NCI-H2081 (cell line): ENCODE data around the gene SLC25A25.

Experiments used
- DNase-seq, 2 experiments: peaks; one replicate each; lab custom pipeline; 2025; lab: John Stamatoyannopoulos, UW

Gene SLC25A25

GRCh38 chr9:128096616-128097536 is 28.8 kb downstream of the SLC25A25 start:
- no peak for DNase-seq

- DNase-seq, result no peak
These were observed 29.7 kb downstream of the SLC25A25 start for GRCh38 chr9:128097543-128098296.

- peak; percentile 77 to 81 for DNase-seq
These were observed 30.5 kb downstream of the SLC25A25 start for GRCh38 chr9:128098297-128099230.

GRCh38 chr9:128099231-128099931 is 31.3 kb downstream of the SLC25A25 start:
- no peak for DNase-seq

- DNase-seq, result no peak
These were observed 32.0 kb downstream of the SLC25A25 start for GRCh38 chr9:128099932-128100491.

- DNase-seq, result no peak
These were observed 32.5 kb downstream of the SLC25A25 start for GRCh38 chr9:128100581-128100980.

- DNase-seq, result no peak
These were observed 33.2 kb downstream of the SLC25A25 start for GRCh38 chr9:128101231-128101661.

- DNase-seq, result no peak
These were observed 33.7 kb downstream of the SLC25A25 start for GRCh38 chr9:128101690-128102089.

- DNase-seq, result no peak
These were observed 34.2 kb downstream of the SLC25A25 start for GRCh38 chr9:128102196-128102595.

- no peak for DNase-seq
These were observed 35.0 kb downstream of the SLC25A25 start for GRCh38 chr9:128102861-128103588.

GRCh38 chr9:128103589-128103962 is 35.5 kb downstream of the SLC25A25 start:
- DNase-seq, result peak; percentile 41 to 75

- DNase-seq, result peak; percentile 83 to 93
These were observed 36.2 kb downstream of the SLC25A25 start for GRCh38 chr9:128104171-128104618.

GRCh38 chr9:128105538-128106175 is 37.6 kb downstream of the SLC25A25 start:
- DNase-seq, result no peak

GRCh38 chr9:128106181-128106939 is 38.3 kb downstream of the SLC25A25 start:
- DNase-seq, result no peak

GRCh38 chr9:128106940-128107467 is 39.0 kb downstream of the SLC25A25 start:
- DNase-seq, result no peak

GRCh38 chr9:128107468-128108268 is 39.6 kb downstream of the SLC25A25 start:
- no peak for DNase-seq

- no peak for DNase-seq
These were observed 40.4 kb downstream of the SLC25A25 start for GRCh38 chr9:128108269-128109049.
